Mesendoderm (in vitro differentiated cells): Measurements from ENCODE around the gene GARIN1A. TPM values are rescaled to one million over a fixed set of nuclear protein-coding genes. Genes with fewer than 3 reads are reported as not detected.

Experiments used
- DNase-seq: peaks from one replicate; pipeline ENCODE4 v3.0.0; 2013
- H2AK5ac ChIP-seq: 2 replicates; pipeline ENCODE4 v1.6.1; 2013; ENCODE audit warnings: low read length, inconsistent platforms
- H2BK120ac ChIP-seq: 2 replicates; pipeline ENCODE4 v1.6.1; 2013; ENCODE audit warnings: low read depth, mild to moderate bottlenecking, low read length, moderate library complexity, mixed read lengths
- H2BK15ac ChIP-seq: replicated peaks from 2 replicates; pipeline ENCODE4 v1.6.1; 2013; ENCODE audit warnings: low read depth, mild to moderate bottlenecking, moderate library complexity
- H2BK5ac ChIP-seq: 2 replicates; pipeline ENCODE4 v1.6.1; 2013; ENCODE audit warnings: low read length, inconsistent platforms
- H3K18ac ChIP-seq: 2 replicates; pipeline ENCODE4 v1.6.1; 2013; ENCODE audit warnings: mild to moderate bottlenecking, low read length, mixed read lengths
- H3K23ac ChIP-seq: one replicate; pipeline ENCODE4 v1.6.1; 2013; ENCODE audit warnings: low read length
- H3K27ac ChIP-seq: 2 replicates; pipeline ENCODE4 v1.5.1; 2013; ENCODE audit warnings: low read depth, mild to moderate bottlenecking, inconsistent platforms, low read length, moderate library complexity
- H3K27me3 ChIP-seq: 2 replicates; pipeline ENCODE4 v1.6.1; 2013; ENCODE audit warnings: low read length, control low read depth, mild to moderate bottlenecking, inconsistent platforms; ENCODE audit not compliant: insufficient read depth, poor library complexity
- H3K36me3 ChIP-seq: 2 replicates; pipeline ENCODE4 v1.6.1; 2013; ENCODE audit warnings: low read length, inconsistent platforms; ENCODE audit not compliant: control insufficient read depth, insufficient read depth
- H3K4ac ChIP-seq: one replicate; pipeline ENCODE4 v1.6.1; 2013; ENCODE audit warnings: low read depth, mild to moderate bottlenecking, low read length, moderate library complexity
- H3K4me1 ChIP-seq: 2 replicates; pipeline ENCODE4 v1.6.1; 2013; ENCODE audit warnings: low read depth, low read length, inconsistent platforms; ENCODE audit not compliant: control insufficient read depth
- H3K4me2 ChIP-seq: 2 replicates; pipeline ENCODE4 v1.6.1; 2013; ENCODE audit warnings: low read length
- H3K4me3 ChIP-seq: 2 replicates; pipeline ENCODE4 v1.5.1; 2013; ENCODE audit warnings: mild to moderate bottlenecking, low read length
- H3K56ac ChIP-seq: one replicate; pipeline ENCODE4 v1.6.1; 2013; ENCODE audit warnings: low read length
- H3K79me1 ChIP-seq: 2 replicates; pipeline ENCODE4 v1.6.1; 2013; ENCODE audit warnings: low read length, inconsistent platforms
- H3K79me2 ChIP-seq: 2 replicates; pipeline ENCODE4 v1.6.1; 2013; ENCODE audit warnings: mild to moderate bottlenecking, low read length; ENCODE audit not compliant: control insufficient read depth, insufficient read depth
- H3K9ac ChIP-seq: 2 replicates; pipeline ENCODE4 v1.6.1; 2013; ENCODE audit warnings: low read length, inconsistent platforms
- H4K5ac ChIP-seq: one replicate; pipeline ENCODE4 v1.6.1; 2013; ENCODE audit warnings: low read length
- H4K8ac ChIP-seq: one replicate; pipeline ENCODE4 v1.6.1; 2013; ENCODE audit warnings: low read depth, mild to moderate bottlenecking, control low read depth, low read length, moderate library complexity
- WGBS: extraction: QIAGEN DNeasy Blood & Tissue Kit; methylation state at CpG from one replicate; pipeline ENCODE4 v1.1.7; 2013; ENCODE audit warnings: low lambda C conversion rate, missing lambda C conversion rate; ENCODE audit not compliant: insufficient coverage; ENCODE audit errors: extremely low coverage; 5-methylcytosine and 5-hydroxymethylcytosine counted together
- small RNA-seq: library from polyadenylated mRNA; stranded (forward); fragments of <200 nt; extraction: miRNeasy Mini kit (QIAGEN cat#:217004); gene quantifications from one replicate; pipeline ENCODE3, GENCODE V24; 2013; ENCODE audit not compliant: insufficient read depth

The GARIN1A gene

DNA sequence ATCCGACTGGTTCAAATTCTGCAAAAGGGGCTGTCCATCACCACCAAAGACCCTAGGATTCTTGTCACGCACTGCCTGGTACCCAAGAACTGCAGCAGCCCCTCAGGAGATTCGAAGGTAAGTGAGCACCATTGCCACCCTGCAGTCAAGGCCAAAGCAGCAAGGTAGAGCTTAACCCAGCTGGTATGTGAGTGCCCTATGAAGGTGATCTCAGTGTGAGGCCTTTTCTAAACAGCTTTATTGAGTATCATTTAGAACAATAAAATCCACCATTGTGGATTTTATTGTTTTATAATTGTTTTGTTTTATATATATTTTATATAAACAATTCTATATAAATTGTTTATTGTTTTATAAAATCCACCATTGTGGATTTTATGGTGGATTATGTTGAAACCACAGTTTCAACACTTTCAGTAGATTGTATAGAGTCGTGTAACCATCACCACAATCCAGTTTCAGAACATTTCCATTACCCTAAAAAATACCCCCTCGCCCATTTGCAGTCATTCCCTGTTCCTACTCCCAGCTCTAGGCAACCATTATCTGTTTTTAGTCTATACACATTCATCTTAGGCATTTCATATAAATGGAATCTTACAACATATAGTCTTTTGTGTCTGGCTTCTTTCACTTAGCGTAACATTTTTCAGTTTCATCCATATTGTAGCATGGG, 47.0 kb downstream of the GARIN1A start:
- Histone ChIP-seq H3K4me2 (no peak overlapping the region), H3K79me2 (no peaks in the 10 kb centered on the region), H3K27ac (no peak overlapping the region), H3K9ac (no peak overlapping the region), H2BK15ac (no peak overlapping the region), H4K8ac (no peak overlapping the region), H2BK5ac (no peak overlapping the region), H3K18ac (no peak overlapping the region), H3K36me3 (no peaks in the 10 kb centered on the region), H2BK120ac (no peak overlapping the region), H3K27me3 (no peaks in the 10 kb centered on the region), H3K4me1 (no peaks in the 10 kb centered on the region), H3K23ac (peak overlapping the region; percentile 66), H4K5ac (no peak overlapping the region), H3K79me1 (no peaks in the 10 kb centered on the region), H3K4me3 (no peak overlapping the region), H3K4ac (no peak overlapping the region), H2AK5ac (no peak overlapping the region), H3K56ac (no peak overlapping the region)
- no CpG with 5 or more reads among the region's 6 CpGs for WGBS
- DNase-seq: no peak

DNA sequence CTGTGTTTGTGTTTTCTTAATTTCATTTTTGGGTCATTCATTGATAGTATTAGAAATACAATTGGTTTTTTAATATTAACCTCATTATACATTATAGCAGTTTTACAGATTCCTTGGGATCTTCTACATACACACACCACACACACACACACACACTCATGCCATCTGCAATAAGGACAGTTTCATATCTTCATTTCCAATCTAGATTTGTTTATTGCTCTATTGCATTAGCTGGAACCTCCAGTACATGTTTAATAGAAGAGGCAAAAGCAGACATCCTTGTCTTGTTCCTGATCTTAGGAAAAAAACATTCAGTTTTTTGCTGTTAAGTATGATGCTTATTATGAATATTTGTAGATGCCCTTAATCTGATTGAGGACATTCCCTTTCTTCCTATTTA, 49.3 kb downstream of the GARIN1A start:
- H2BK120ac ChIP-seq: no peak overlapping the region
- H2BK15ac ChIP-seq: no peak overlapping the region
- no peak overlapping the region for H2BK5ac ChIP-seq
- H4K5ac ChIP-seq: no peak overlapping the region
- H3K56ac ChIP-seq: no peak overlapping the region
- H3K36me3 ChIP-seq: no peaks in the 10 kb centered on the region
- H4K8ac ChIP-seq: no peak overlapping the region
- H3K79me1 ChIP-seq: no peaks in the 10 kb centered on the region
- H3K9ac ChIP-seq: no peak overlapping the region
- no peaks in the 10 kb centered on the region for H3K79me2 ChIP-seq
- H2AK5ac ChIP-seq: no peak overlapping the region
- H3K23ac ChIP-seq: no peak overlapping the region
- H3K4me3 ChIP-seq: no peak overlapping the region
- H3K27ac ChIP-seq: no peak overlapping the region
- no peak for DNase-seq
- no peaks in the 10 kb centered on the region for H3K27me3 ChIP-seq
- H3K4me2 ChIP-seq: no peak overlapping the region
- no peak overlapping the region for H3K4ac ChIP-seq
- no peak overlapping the region for H3K18ac ChIP-seq
- H3K4me1 ChIP-seq: no peaks in the 10 kb centered on the region

Small RNA genes lying within 50 kb of the gene (small RNA-seq; reads per million reads assigned to genes)
- 28.7 reads per million, percentile 93 among the genes with 10 or more reads in this experiment for gene RNA5SP242
- gene RNA5SP243: not detected
- not detected for gene RNU6-177P
